NCI-H446 (cell line): ENCODE data around the gene KCNIP4.

Experiments
- DNase-seq, 2 experiments: peaks; one replicate each; lab custom pipeline; 2025; lab: John Stamatoyannopoulos, UW

The KCNIP4 gene

GRCh38 chr4:20954541-20954940, 994.0 kb downstream of the KCNIP4 start:
- DNase-seq = no peak

- no peak for DNase-seq
These were observed 1003.6 kb downstream of the KCNIP4 start for GRCh38 chr4:20944961-20945360.

GRCh38 chr4:20944451-20944850, 1004.1 kb downstream of the KCNIP4 start:
- DNase-seq = no peak

DNA sequence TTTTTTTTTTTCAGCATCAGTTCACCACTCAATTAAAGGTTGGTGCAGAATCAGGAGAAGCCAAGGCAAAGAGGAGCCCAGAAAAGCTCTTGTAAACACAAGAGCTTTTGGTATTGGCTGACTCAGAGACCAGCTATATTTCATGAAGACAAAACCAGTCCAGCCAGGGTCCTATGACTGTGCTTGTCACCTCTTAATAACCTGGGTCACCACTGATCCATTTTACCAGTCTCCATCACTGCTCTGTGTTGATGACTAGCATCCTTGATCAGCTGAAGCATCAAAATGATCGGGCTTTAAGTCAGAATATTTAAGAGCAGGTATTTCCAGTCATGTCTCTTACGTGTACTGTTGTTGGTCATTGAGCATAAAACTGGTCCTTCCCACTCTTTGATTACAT, 1010.4 kb downstream of the KCNIP4 start:
- DNase-seq = no peak

DNA sequence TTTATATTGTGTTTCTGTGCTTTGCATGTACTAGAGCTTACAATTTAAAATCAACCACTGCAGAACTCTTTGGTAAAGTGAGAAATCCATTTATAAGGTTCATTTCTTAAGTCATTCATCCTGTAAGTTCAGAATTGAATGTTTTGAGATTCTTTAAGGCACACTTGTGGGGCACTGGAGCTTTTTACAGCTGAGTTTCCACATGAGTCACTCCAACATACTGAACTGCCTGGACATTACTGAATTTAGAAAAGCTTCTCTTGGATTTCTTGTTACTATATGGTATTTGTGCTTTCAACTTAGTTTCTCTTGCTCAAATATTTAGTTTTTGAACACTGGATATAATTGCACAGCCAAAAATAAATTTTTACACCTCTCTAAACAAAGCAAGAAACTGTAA, 1022.0 kb downstream of the KCNIP4 start:
- no peak for DNase-seq

DNA sequence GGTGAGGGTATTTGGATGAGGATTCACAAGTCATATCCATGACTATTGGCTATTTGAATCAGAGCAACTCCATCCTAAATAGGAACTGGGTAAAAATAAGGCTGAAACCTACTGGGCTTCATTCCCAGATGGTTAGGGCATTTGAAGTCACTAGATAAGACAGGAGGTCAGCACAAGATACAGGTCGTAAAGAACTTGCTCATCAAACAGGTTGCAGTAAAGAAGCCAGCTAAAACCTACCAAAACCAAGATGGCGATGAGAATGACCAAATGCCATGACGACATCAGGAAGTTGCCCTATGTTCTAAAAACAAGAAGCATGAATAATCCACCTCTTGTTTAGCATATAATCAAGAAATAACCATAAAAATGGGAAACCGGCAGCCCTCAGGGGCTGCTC, 1023.4 kb downstream of the KCNIP4 start:
- no peak for DNase-seq

DNA sequence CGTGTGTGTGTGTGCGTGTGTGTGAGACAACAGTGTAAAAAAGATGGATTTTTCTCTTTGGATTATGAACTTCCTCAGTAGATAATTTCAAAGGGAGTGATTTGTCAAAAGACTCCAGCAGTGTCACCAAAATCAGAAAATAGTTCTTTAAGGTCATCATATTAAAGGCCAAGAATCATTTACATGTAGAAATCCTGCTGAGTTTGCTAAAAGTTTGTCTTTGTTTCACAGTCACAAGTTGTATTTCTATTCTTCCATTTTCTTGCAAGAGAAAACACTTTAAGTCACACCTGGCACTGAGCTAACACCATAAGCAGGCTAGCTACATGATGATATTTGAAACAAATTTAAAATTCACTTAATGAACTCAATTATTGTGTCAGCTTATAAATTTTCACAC, 1025.6 kb downstream of the KCNIP4 start:
- no peak for DNase-seq

DNA sequence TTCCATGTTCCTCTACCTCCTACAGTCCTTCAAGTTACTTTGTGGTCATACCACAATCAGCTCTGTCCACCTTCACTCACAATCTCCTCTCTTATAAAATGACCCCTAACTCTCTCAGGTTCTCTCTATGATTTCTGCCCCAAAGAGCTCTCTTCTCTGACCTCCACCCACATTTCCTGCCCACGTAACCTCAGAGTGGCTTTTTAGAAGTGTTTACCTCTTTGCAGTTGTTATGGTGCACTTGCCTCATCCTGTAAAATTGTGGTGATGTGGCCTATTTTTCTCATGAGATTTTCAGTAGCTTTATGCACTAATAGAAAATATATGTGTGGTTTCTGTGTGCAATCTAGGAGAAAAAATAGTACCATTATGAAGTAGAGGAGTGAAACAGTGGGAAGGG, 1032.5 kb downstream of the KCNIP4 start:
- no peak for DNase-seq

- no peak for DNase-seq
These were observed 1043.6 kb downstream of the KCNIP4 start for GRCh38 chr4:20904966-20905365.

GRCh38 chr4:20901851-20902250, 1046.7 kb downstream of the KCNIP4 start:
- no peak for DNase-seq

DNA sequence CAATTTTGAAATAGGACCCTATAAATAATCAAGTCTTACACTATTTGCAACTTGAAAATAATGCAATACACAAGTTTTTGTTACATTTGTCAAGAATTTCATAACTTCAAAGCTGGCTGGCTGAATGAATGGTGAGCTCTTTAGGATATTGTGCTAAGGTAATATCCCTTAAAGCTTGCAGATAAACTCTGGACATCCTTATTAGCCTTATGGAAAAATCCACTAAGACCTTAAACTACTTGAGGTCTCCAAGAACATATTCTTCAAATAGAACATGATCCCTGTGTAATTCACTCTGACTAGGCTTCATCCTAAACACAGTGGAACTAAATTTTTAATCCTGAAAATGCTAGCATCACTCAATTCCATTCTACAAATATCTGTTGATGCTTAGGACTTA, 1049.0 kb downstream of the KCNIP4 start:
- DNase-seq = no peak

GRCh38 chr4:20895988-20896387, 1052.6 kb downstream of the KCNIP4 start:
- no peak for DNase-seq

DNA sequence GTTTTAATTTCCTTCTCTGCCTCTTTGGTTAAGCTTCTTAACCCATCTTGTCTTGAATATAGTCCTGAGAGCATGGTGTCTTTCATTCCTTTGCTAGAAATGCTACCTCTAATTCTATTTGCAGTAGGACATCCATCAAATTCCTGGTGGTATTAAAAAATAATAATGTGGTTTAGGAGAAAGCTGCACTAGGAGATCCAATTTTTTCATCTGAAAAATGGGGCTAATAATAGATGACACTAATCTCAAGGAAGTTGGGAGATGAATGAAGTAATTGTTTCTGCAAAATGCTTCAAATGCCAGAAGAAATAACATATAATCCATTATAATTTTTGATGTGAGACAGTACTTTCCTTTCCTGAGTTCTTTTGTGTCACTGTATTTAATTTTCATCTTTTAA, 1053.4 kb downstream of the KCNIP4 start:
- DNase-seq = no peak

DNA sequence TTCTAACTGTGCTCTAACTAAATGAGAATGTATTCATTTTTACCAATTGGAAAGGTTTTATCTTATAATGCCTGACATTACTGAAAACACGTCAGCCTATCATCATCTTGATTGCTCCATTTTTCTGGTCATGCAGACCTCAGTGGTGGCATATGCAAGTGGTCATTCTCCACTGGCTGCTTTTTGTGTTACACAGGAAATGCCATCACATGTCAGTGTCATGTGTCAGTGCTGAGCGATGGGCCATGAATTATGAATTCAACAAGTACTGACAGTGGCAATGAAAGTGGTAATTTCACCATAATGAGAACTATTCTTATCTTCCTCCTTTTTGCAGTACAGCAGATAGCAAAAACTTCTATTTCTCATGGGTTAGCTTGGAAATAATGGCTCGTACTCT, 1057.8 kb downstream of the KCNIP4 start:
- no peak for DNase-seq

GRCh38 chr4:20889901-20890300, 1058.7 kb downstream of the KCNIP4 start:
- DNase-seq = no peak

DNA sequence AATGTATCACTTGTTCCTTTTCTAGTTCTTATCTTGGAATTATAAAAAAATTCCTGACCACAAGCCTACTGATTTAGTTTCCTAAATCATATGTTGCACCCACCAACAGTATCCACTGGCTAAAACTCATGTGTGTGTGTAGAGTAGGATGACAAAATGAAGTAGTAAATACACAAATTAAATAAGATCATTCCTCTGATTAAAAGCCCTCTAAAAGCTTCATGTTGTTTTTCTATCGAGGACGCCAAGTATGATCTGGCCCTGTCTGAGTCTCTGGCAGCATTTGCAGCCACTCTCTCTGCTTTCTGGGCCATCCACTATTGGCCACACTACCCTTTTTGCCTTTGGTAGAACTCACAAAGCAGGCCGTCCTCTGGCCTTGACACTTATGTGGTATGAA, 1064.9 kb downstream of the KCNIP4 start:
- no peak for DNase-seq

DNA sequence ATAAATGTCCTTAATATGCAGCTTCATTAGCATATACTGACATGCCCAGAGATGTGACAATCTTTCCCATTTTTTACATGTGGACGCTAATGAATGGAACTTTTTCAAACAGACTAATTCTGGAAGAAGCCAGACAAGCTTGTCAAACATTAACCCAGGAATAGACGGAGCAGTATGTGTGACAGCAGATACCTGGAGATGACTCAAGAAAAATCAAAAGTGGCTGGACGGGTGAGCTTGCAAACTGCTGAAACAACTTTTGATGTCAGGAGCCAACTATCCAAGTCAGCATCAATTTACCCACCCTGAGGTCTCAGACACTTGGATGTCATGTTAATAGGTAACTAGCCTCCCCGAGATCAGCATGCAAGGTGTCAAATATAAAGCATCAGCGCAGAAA, 1065.3 kb downstream of the KCNIP4 start:
- DNase-seq = no peak

GRCh38 chr4:20882500-20882899, 1066.1 kb downstream of the KCNIP4 start:
- no peak for DNase-seq

GRCh38 chr4:20881658-20882057, 1066.9 kb downstream of the KCNIP4 start:
- DNase-seq = no peak

- no peak for DNase-seq
These were observed 1069.8 kb downstream of the KCNIP4 start for GRCh38 chr4:20878806-20879205.

DNA sequence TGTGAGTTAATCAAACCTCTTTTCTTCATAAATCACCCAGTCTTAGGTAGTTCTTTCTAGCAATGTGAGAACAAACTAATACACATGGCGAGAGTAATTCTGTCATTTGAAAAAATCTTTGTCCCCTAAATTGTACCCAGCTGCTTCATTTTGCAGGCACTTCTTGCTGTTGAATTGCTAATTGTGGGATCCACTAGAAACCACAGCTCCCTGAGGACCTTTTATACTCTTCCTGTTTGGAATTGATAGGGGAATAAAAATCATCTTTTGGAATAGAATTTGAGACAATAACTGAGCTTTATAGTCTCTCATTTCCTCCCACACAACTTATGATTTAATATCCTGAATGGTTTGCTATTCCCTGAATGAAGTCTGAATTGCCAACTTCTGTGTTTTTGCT, 1078.1 kb downstream of the KCNIP4 start:
- no peak for DNase-seq

DNA sequence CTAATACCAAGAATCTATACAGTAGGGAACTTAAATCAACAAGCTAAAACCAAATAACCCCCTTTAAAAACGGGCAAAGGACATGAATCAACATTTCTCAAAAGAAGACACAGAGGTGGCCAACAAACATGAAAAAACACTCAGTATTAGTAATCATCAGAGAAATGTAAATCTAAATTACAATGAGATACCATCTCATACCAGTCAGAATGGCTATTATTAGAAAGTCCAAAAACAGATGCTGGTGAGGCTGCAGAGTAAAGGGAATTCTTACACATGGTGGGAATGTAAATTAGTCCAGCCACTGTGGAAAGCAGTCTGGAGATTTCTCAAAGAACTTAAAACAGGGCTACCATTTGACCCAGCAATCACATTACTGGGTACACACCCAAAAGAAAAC, 1080.5 kb downstream of the KCNIP4 start:
- DNase-seq = no peak

DNA sequence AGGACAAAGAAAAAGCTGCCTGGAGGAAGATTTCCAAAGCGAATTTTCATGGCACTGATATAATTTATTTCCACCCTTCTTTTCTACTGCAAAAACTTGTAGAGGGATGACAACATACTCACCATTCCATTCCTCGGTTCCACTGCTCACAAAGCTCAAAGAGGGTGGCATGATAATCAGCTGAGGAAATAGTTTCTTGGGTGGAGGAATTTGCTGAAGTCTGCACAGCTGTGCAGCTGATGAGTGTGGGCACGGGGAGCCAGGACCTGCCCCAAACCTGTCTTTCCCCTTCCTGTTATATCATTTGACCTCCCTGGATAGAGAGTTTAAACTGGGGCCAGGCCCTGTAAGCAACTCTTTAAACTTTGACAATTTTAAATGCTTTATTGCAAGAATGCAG, 1087.7 kb downstream of the KCNIP4 start:
- DNase-seq = no peak

- DNase-seq = no peak
These were observed 1089.3 kb downstream of the KCNIP4 start for GRCh38 chr4:20859097-20859781.

GRCh38 chr4:20857081-20857480, 1091.5 kb downstream of the KCNIP4 start:
- no peak for DNase-seq
